Gastroesophageal sphincter (tissue), 2 donors: Measurements from ENCODE around the gene CREBBP.

Source experiments
- EP300 ChIP-seq: sonication (generic); formaldehyde crosslinking; IDR thresholded peaks from one replicate; pipeline ENCODE4 v1.6.1; 2017; ENCODE audit warnings: antibody characterized with exemption, mild to moderate bottlenecking
- POLR2AphosphoS5 ChIP-seq: sonication (generic); formaldehyde crosslinking; IDR thresholded peaks from one replicate; pipeline ENCODE4 v1.6.1; 2017; ENCODE audit warnings: antibody characterized with exemption

- TF ChIP-seq POLR2AphosphoS5, result no peak
- no peak for TF ChIP-seq EP300
These were observed 49.8 kb downstream of the CREBBP start for GRCh38 chr16:3830625-3831254.
